ENCODE data around the gene RHOT2.
"Not testable (repeated sequence)": the region's sequence is repeated elsewhere in the genome, so short reads cannot be mapped to it uniquely, and the experiment has no call there.

The RHOT2 gene

GRCh38 chr16:682493-683395, 14.8 kb downstream of the RHOT2 start:
- DNase-seq: no peak

DNA sequence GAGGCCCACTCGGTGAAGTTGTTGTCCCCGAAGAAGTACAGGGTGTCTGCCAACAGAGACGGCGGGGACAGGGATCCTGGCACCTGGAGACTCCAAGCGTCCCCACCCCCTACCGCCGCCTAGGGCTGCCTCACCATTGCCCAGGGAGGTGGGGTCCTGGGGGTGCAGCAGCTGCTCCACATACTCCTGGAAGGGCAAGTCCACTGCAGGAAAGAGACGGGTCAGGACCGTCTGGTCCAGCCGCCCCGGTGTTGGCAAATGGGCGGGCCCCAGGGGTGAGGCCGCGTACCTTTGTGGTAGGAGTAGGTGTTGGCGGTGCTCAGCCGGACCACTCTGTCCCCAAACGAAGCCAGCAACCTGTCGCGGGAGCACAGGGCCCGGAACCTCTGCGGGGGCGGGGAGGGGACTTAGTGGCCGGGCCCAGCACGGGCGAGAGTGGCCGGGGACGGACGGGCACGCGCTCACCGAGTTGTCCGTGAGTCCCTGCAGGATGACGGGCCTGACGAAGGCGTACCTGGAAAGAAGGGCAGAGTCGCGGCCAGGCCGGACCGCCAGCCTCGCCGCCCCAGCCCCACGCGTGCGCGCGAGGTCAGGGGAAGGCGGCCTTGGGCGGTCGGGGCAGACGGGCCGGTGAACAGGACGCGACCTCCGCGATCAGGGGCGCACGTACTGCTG, 15.6 kb downstream of the RHOT2 start:
- DNase-seq: no peak

DNA sequence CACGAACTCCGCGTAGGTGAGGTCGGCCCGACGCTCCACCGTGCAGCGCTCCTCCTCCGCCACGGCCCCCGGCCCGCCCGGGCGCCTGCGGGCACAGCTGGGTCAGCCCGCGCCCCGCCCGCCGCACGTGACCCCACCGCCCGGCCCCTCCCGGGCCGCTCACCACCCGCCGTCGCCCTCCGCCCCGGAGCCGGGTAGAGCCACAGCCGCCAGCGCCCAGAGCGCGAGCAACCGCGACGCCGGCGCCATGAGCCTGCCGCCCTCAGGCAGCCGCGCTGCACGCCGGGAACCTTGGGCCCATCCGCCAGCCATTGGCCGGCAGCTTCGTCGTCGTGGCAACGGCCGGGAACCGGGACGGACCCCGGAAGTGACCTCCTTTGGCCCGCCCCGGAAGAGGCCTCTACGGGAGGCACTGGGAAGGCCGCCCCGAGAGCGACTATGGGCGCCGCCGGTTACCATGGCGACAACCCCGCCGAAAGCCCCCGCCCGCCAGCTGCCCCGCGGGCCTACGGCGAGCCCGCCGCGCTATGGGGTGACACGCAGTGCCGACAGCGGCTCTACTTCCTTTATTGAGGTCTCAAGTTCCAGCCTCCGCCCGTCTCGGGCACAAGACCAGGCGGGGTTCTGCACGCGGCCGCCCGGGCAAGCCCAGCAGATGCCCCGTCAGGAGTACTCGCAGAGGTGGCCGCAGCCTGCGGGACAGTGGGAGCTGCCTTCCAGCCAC, 16.3 kb downstream of the RHOT2 start, which contains the start of gene JMJD8:
JMJD8 (minus strand) TSS at position 264 of the 724 bp plus-strand sequence; CDS start at position 249, 15 bp downstream.
- peak; percentile 94 for DNase-seq

DNA sequence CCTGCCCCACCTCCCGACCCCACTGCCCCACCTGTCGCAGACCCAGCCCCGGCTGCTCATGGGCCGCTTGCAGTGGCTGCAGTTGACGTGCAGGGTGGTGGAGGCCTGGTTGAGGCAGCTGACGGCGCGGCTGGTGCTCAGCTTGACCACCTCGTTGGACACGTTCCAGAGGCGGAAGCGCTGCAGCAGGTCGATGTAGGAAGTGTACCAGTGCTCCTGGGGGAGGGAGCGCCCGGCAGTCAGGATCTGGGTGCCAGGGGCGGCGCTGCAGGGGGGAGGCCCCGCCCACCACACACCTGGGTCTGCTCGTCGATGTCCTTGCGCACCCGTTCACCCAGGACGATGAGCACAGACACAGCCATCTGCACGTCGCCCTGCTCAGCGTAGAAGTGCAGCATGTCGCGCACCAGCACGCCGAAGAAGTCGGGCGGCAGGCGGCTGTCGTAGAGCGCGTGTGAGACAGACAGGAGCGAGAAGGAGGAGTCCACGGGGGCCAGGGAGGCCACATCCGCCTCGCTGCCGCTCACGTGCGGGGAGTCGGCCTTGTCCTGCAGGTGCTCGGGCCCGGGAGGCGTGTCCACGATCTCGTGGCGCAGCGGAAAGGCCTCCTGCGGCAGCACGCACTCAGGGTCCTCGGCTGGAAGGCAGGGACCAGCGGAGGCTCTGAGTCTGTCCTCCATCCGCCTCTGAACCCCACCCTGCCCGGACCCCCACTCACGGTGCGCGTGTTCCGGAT, 17.2 kb downstream of the RHOT2 start:
- DNase-seq: no peak

GRCh38 chr16:685967-686366, 18.0 kb downstream of the RHOT2 start:
- no peak for DNase-seq

GRCh38 chr16:686459-687260, 18.7 kb downstream of the RHOT2 start:
- no peak for DNase-seq

- no peak for DNase-seq
Observed at GRCh38 chr16:687499-687898, 19.6 kb downstream of the RHOT2 start.

- DNase-seq: no peak
Observed at GRCh38 chr16:689175-689897, 21.4 kb downstream of the RHOT2 start.

DNA sequence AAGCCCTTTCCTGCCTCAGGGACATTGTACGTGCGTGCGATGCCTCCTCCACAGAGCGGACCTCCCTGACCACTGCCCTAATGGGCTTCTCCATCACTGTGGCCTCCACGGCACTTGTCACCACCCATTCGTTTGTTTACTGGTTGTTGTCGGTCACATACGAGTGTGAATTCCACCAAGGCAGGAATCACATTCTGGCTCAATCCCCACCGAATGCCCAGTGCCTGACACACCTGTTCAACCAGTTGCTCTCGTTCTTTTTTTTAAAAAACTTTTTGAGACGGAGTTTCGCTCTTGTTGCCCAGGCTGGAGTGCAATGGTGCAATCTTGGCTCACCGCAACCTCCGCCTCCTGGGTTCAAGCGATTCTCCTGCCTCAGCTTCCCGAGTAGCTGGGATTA, 23.3 kb downstream of the RHOT2 start:
- not testable (repeated sequence) for DNase-seq

DNA sequence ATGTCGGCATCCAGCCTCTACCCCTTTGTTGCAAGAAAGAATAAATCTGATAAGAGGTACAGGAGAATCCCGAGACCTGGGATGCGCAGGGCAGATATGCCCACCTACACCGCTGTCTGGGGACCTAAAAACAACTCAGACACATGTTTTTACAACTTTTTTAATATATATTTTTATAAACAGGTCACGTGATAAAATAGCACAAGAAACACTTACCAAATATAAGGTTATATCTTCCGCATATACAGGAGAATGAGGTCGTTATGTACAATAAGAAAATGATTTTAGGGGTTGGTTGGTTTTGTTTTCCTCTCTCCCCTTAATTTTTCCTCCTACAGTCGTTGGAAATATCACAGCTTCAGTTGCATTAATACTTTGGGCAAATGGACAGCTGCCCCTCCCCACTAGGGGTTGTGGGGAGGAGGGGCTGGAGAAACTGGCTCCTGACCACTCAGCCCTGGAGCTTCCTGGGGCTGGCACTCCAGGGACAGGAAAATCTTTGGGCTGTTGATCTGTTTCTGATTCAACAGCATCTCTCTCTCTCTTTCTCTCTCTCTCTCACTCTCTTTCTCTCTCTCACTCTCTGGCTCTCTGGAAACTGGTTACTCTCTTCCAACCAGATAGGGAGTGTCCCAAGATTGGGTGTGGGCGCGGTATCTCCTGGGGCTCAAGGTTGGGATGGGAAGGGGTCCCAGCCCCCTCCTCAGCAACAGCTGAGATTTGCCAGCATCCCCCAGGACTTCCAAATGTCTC, 24.6 kb downstream of the RHOT2 start:
- no peak for DNase-seq

- DNase-seq: no peak
Observed at GRCh38 chr16:693364-693763, 25.4 kb downstream of the RHOT2 start.

GRCh38 chr16:693766-694165, 25.8 kb downstream of the RHOT2 start:
- DNase-seq: no peak

DNA sequence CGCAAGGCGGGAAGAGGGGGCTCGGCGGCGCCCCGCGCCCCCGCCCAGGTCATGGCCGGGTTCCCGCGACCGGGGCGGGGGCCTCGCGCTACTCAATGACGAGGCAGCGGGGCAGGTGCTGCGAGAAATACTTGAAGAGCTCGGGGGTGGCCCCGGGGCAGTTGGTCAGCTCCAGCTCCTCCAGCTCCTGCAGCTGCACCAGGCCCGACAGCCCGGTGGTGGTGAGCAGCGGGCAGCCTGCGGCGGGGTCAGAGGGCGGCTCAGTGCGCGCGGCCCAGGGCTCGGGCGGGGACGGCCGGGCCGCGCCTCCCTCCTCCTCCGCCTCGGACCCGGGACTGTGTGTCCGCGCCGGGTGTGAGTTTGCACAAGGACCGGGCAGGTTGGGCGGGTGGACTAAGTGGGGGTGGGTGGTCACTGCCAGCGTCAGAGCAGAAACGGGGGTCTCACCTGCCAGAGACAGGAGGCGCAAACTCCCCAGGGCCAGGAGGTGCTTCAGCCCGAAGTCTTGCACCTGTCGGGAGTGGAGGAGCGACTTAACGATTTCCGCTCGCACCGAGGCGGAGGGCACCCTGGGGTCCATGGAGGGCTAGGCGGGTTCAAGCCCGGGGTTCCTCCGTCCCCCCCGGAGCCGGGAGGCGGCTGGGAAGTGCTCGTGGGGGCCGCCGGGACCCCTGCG, 26.4 kb downstream of the RHOT2 start:
- DNase-seq: no peak

DNA sequence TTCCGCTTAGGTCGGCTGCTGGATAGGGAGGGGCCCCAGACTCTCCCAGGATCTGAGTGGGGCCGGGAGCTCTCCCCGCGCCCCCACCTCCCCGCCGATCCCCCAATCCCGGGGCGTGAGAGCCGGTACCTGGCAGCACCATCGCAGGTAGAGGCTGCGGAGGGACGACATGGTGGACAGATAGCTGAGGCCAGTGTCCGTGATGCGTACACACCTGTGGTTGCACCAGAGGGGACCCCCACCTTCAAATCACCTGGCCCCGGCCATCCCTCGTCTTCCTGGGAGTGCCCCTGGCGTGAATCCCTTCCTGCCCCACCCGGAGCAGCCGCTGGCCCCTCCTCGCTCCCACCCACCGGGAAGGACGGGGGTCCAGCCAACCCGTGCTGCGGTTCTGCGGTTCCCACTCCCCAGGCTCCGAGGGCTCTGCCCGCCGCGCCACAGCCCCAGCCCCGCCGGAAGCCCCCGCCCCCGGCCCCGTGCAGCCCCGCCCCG, 27.0 kb downstream of the RHOT2 start:
- DNase-seq: no peak

DNA sequence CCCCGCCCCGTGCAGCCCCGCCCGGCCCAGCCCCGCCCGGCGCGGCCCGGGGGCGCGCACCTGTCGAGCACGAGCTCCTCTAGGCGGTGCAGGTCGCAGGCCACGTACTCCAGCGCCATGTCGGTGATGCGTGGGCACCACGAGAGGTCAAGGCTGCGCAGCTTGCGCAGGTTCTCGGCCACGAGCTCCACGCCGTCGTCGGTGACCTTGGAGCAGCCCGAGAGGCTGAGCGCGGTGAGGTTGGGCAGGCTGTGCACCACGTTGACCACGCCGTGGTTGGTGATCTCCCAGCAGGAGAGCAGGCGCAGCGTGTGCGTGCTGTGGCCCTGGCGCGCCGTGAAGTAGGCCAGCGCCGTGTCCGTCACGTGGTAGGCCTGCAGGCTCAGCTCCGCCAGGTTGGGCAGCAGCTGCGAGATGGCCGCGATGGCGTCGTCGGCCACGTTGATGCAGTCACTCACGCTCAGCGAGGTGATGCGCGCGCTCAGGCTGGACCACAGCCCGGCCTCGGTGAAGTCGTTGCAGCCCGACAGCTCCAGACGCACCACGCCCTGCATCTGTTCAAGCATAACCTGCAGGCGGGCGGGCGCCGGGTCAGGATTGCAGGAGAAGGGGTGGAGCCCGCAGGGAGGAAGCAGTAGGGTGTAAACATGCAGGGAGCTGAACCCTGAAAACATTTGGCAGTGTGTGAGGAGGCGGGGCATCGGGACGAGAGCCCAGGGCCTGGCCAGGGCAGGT, 27.6 kb downstream of the RHOT2 start:
- peak; percentile 61 for DNase-seq

- DNase-seq: no peak
Observed at GRCh38 chr16:698911-699671, 31.2 kb downstream of the RHOT2 start.

GRCh38 chr16:700684-701584, 33.0 kb downstream of the RHOT2 start:
- DNase-seq: peak; percentile 61
